CD4-positive, CD25-positive, alpha-beta regulatory T cell (primary cell): ENCODE data around the gene CAPN10. TPM values are rescaled to one million over a fixed set of nuclear protein-coding genes. Genes with fewer than 3 reads are reported as not detected.
A peak's percentile ranks its signal among the peaks of the same experiment; 100 is the strongest.

Experiments
- ATAC-seq, 2 donors: fragments of 150-1000 bp; cut with Tn5 transposase; one replicate each; pipeline ENCODE4 v1.10.0; 2021; ENCODE audit warnings: low read depth in 2 of 2, moderate number of reproducible peaks in 2 of 2, moderate library complexity in 1 of 2
- DNase-seq, 3 donors: peaks; one replicate each; pipeline versions ENCODE4 v3.0.0 to v3.0.0-alpha.2; 2012 to 2022; ENCODE audit warnings: mixed read lengths in 1 of 3
- H3K27ac ChIP-seq: one replicate; pipeline ENCODE4 v1.7.0; 2013; ENCODE audit warnings: mild to moderate bottlenecking, low read length; ENCODE audit not compliant: insufficient read depth, poor library complexity, severe bottlenecking
- H3K27me3 ChIP-seq: one replicate; pipeline ENCODE4 v1.7.0; 2013; ENCODE audit warnings: low read length; ENCODE audit not compliant: control insufficient read depth, insufficient read depth
- H3K36me3 ChIP-seq: one replicate; pipeline ENCODE4 v1.7.0; 2013; ENCODE audit warnings: mild to moderate bottlenecking, low read length, moderate library complexity; ENCODE audit not compliant: control insufficient read depth, insufficient read depth
- H3K4me1 ChIP-seq: 2 replicates; pipeline ENCODE4 v1.7.0; 2013; ENCODE audit warnings: mild to moderate bottlenecking, low read length; ENCODE audit not compliant: insufficient read depth, control insufficient read depth, poor library complexity, severe bottlenecking
- H3K4me3 ChIP-seq: one replicate; pipeline ENCODE4 v1.7.0; 2013; ENCODE audit warnings: low read depth, mild to moderate bottlenecking, low read length, moderate library complexity
- H3K9me3 ChIP-seq, 2 experiments: 1 replicate in 1 of 2; 2 replicates in 1 of 2; pipeline ENCODE4 v1.7.0; 2013; ENCODE audit warnings: low read length in 2 of 2, mild to moderate bottlenecking in 1 of 2, moderate library complexity in 1 of 2; ENCODE audit not compliant: control insufficient read depth in 2 of 2
- H3K27ac Mint-ChIP-seq, 3 donors: one replicate each; pipeline ENCODE4 v1.8.0; 2020 to 2022; ENCODE audit warnings: mild to moderate bottlenecking in 3 of 3, mixed read lengths in 3 of 3, moderate library complexity in 2 of 3
- H3K27me3 Mint-ChIP-seq: one replicate; pipeline ENCODE4 v1.8.0; 2022; ENCODE audit warnings: mild to moderate bottlenecking, mixed read lengths
- H3K36me3 Mint-ChIP-seq: one replicate; pipeline ENCODE4 v1.8.0; 2020; ENCODE audit warnings: mixed read lengths
- H3K4me1 Mint-ChIP-seq, 4 donors: one replicate each; pipeline ENCODE4 v1.8.0; 2020 to 2022; ENCODE audit warnings: mixed read lengths in 4 of 4, mild to moderate bottlenecking in 1 of 4
- H3K4me3 Mint-ChIP-seq, 4 donors: one replicate each; pipeline ENCODE4 v1.8.0; 2020 to 2022; ENCODE audit warnings: mild to moderate bottlenecking in 4 of 4, mixed read lengths in 4 of 4, moderate library complexity in 3 of 4
- H3K9me3 Mint-ChIP-seq, 7 donors: one replicate each; pipeline ENCODE4 v1.8.0; 2020 to 2022; ENCODE audit warnings: mixed read lengths in 7 of 7, mild to moderate bottlenecking in 3 of 7, moderate library complexity in 2 of 7
- polyA plus RNA-seq, 4 donors: library from polyadenylated mRNA; unstranded; fragments of 300-500 nt; fragmentation: Illumina TruSeq; gene quantifications; one replicate each; pipeline ENCODE4 v1.2.3, GENCODE V29; 2021
- total RNA-seq: library from RNA; stranded (reverse); gene quantifications from one replicate; pipeline ENCODE4 v1.2.3, GENCODE V29; 2022

Gene CAPN10
- total and polyA plus RNA-seq, 5 donors from 2014 or later: 6.8 to 64.6 (median 7.8) TPM

GRCh38 chr2:240629968-240630770 lies 43.6 kb downstream of the CAPN10 start:
- no peak for ATAC-seq
- DNase-seq: no peak
- no peaks in the 10 kb centered on the region for H3K36me3 ChIP-seq
- H3K4me3 ChIP-seq: no peak overlapping the region
- no peaks in the 10 kb centered on the region for H3K27me3 ChIP-seq
- Mint-ChIP-seq H3K27me3 (no peaks in the 10 kb centered on the region), H3K27ac (no peak overlapping the region), H3K36me3 (no peaks in the 10 kb centered on the region), H3K4me1 (peaks cover 0 to 11% (median 1%) of the 10 kb centered on the region in 4 donors), H3K4me3 (no peak overlapping the region), H3K9me3 (peaks cover 0 to 16% (median 4%) of the 10 kb centered on the region in 7 donors)
- peaks cover 5 to 13% of the 10 kb centered on the region in 2 experiments for H3K9me3 ChIP-seq
- peaks cover 11% of the 10 kb centered on the region for H3K4me1 ChIP-seq
- no peak overlapping the region for H3K27ac ChIP-seq

- peaks cover 4% of the 10 kb centered on the region for H3K4me1 ChIP-seq
- no peaks in the 10 kb centered on the region for H3K27me3 Mint-ChIP-seq
- no peaks in the 10 kb centered on the region for H3K36me3 ChIP-seq
- peaks cover 0 to 8% (median 0%) of the 10 kb centered on the region in 4 donors for H3K4me1 Mint-ChIP-seq
- no peak overlapping the region for H3K27ac ChIP-seq
- DNase-seq (no peak), ATAC-seq (no peak)
- H3K27ac Mint-ChIP-seq: no peak overlapping the region
- H3K36me3 Mint-ChIP-seq: no peaks in the 10 kb centered on the region
- no peak overlapping the region for H3K4me3 Mint-ChIP-seq
- no peaks in the 10 kb centered on the region for H3K27me3 ChIP-seq
- peaks cover 0 to 16% (median 4%) of the 10 kb centered on the region in 7 donors for H3K9me3 Mint-ChIP-seq
- H3K9me3 ChIP-seq: peaks cover 5 to 13% of the 10 kb centered on the region in 2 experiments
- no peak overlapping the region for H3K4me3 ChIP-seq
Observed at GRCh38 chr2:240630771-240631547, 44.4 kb downstream of the CAPN10 start.

- H3K36me3 Mint-ChIP-seq: no peaks in the 10 kb centered on the region
- no peak overlapping the region for H3K4me3 Mint-ChIP-seq
- ATAC-seq (no peak), DNase-seq (no peak)
- Histone ChIP-seq H3K4me3 (no peak overlapping the region), H3K27ac (no peak overlapping the region), H3K36me3 (no peaks in the 10 kb centered on the region), H3K27me3 (no peaks in the 10 kb centered on the region), H3K4me1 (peaks cover 4% of the 10 kb centered on the region), H3K9me3 (peaks cover 5 to 13% of the 10 kb centered on the region in 2 experiments)
- no peak overlapping the region for H3K27ac Mint-ChIP-seq
- peaks cover 0 to 16% (median 4%) of the 10 kb centered on the region in 7 donors for H3K9me3 Mint-ChIP-seq
- H3K27me3 Mint-ChIP-seq: no peaks in the 10 kb centered on the region
- H3K4me1 Mint-ChIP-seq: peaks cover 0 to 4% (median 0%) of the 10 kb centered on the region in 4 donors
Observed at GRCh38 chr2:240631548-240632305, 45.2 kb downstream of the CAPN10 start.

GRCh38 chr2:240632306-240632721 lies 45.8 kb downstream of the CAPN10 start:
- no peaks in the 10 kb centered on the region for H3K27me3 Mint-ChIP-seq
- no peak overlapping the region for H3K4me3 Mint-ChIP-seq
- DNase-seq: no peak

GRCh38 chr2:240635121-240635997 lies 48.8 kb downstream of the CAPN10 start:
- no peak for DNase-seq
- H3K36me3 ChIP-seq: no peaks in the 10 kb centered on the region
- Mint-ChIP-seq H3K27me3 (no peaks in the 10 kb centered on the region), H3K27ac (no peak overlapping the region), H3K4me3 (no peak overlapping the region), H3K4me1 (no peaks in the 10 kb centered on the region), H3K36me3 (no peaks in the 10 kb centered on the region), H3K9me3 (peaks cover 0 to 16% (median 4%) of the 10 kb centered on the region in 7 donors)
- no peak overlapping the region for H3K4me3 ChIP-seq
- no peak overlapping the region for H3K27ac ChIP-seq
- ATAC-seq: no peak
- no peaks in the 10 kb centered on the region for H3K27me3 ChIP-seq
- H3K9me3 ChIP-seq: peaks cover 5 to 13% of the 10 kb centered on the region in 2 experiments
- H3K4me1 ChIP-seq: no peaks in the 10 kb centered on the region

More at GRCh38 chr2:240632306-240632721, 45.8 kb downstream of the CAPN10 start:
- ATAC-seq: no peak
- Mint-ChIP-seq H3K27ac (peak overlapping the region in 1 of 3 donors; percentile 8), H3K36me3 (no peaks in the 10 kb centered on the region), H3K4me1 (no peaks in the 10 kb centered on the region), H3K9me3 (peaks cover 0 to 16% (median 4%) of the 10 kb centered on the region in 7 donors)
- H3K27me3 ChIP-seq: no peaks in the 10 kb centered on the region
- no peaks in the 10 kb centered on the region for H3K4me1 ChIP-seq
- H3K36me3 ChIP-seq: no peaks in the 10 kb centered on the region
- no peak overlapping the region for H3K27ac ChIP-seq
- peaks cover 5 to 13% of the 10 kb centered on the region in 2 experiments for H3K9me3 ChIP-seq
- no peak overlapping the region for H3K4me3 ChIP-seq

GRCh38 chr2:240635998-240636547 lies 49.5 kb downstream of the CAPN10 start:
- ATAC-seq: no peak
- Histone ChIP-seq H3K4me3 (no peak overlapping the region), H3K4me1 (no peaks in the 10 kb centered on the region), H3K27ac (no peak overlapping the region), H3K9me3 (peaks cover 5 to 13% of the 10 kb centered on the region in 2 experiments), H3K36me3 (no peaks in the 10 kb centered on the region), H3K27me3 (no peaks in the 10 kb centered on the region)
- Mint-ChIP-seq H3K4me1 (no peaks in the 10 kb centered on the region), H3K9me3 (peaks cover 0 to 16% (median 4%) of the 10 kb centered on the region in 7 donors), H3K27ac (no peak overlapping the region), H3K4me3 (no peak overlapping the region), H3K27me3 (no peaks in the 10 kb centered on the region), H3K36me3 (no peaks in the 10 kb centered on the region)
- no peak for DNase-seq
